Measurements from ENCODE around the gene UBAC1.

The UBAC1 gene

GRCh38 chr9:135980926-135981630 lies 19.9 kb upstream of the UBAC1 start:
- H3K4me3 ChIP-seq (ENCODE audit: low read length) = no peak overlapping the region
- peaks cover 25% of the 10 kb centered on the region for H3K27me3 ChIP-seq (ENCODE audit: insufficient read depth, low read length)
- no peak overlapping the region for H2AFZ ChIP-seq (ENCODE audit: low read depth, low read length)
- no peaks in the 10 kb centered on the region for H3K9me3 ChIP-seq (ENCODE audit: low read length)
- H3K4me1 ChIP-seq (ENCODE audit: insufficient read depth, low read length) = peaks cover 12% of the 10 kb centered on the region
- no peaks in the 10 kb centered on the region for H3K36me3 ChIP-seq (ENCODE audit: insufficient read depth, low read length)

GRCh38 chr9:135979547-135980166 lies 18.5 kb upstream of the UBAC1 start:
- Histone ChIP-seq H3K4me1 (ENCODE audit: insufficient read depth, low read length) (peaks cover 8% of the 10 kb centered on the region), H3K27me3 (ENCODE audit: insufficient read depth, low read length) (peaks cover 25% of the 10 kb centered on the region), H3K4me3 (ENCODE audit: low read length) (no peak overlapping the region), H2AFZ (ENCODE audit: low read depth, low read length) (no peak overlapping the region), H3K36me3 (ENCODE audit: insufficient read depth, low read length) (no peaks in the 10 kb centered on the region), H3K9me3 (ENCODE audit: low read length) (no peaks in the 10 kb centered on the region)

GRCh38 chr9:135978642-135979546 lies 17.7 kb upstream of the UBAC1 start:
- H3K36me3 ChIP-seq (ENCODE audit: insufficient read depth, low read length) = no peaks in the 10 kb centered on the region
- no peak overlapping the region for H2AFZ ChIP-seq (ENCODE audit: low read depth, low read length)
- H3K27me3 ChIP-seq (ENCODE audit: insufficient read depth, low read length) = peaks cover 21% of the 10 kb centered on the region
- H3K4me1 ChIP-seq (ENCODE audit: insufficient read depth, low read length) = peaks cover 10% of the 10 kb centered on the region
- no peaks in the 10 kb centered on the region for H3K9me3 ChIP-seq (ENCODE audit: low read length)
- no peak overlapping the region for H3K4me3 ChIP-seq (ENCODE audit: low read length)

GRCh38 chr9:135976944-135977343 lies 15.8 kb upstream of the UBAC1 start:
- Histone ChIP-seq H2AFZ (ENCODE audit: low read depth, low read length) (no peak overlapping the region), H3K27me3 (ENCODE audit: insufficient read depth, low read length) (peaks cover 11% of the 10 kb centered on the region), H3K4me3 (ENCODE audit: low read length) (no peak overlapping the region), H3K4me1 (ENCODE audit: insufficient read depth, low read length) (peaks cover 14% of the 10 kb centered on the region), H3K9me3 (ENCODE audit: low read length) (no peaks in the 10 kb centered on the region), H3K36me3 (ENCODE audit: insufficient read depth, low read length) (no peaks in the 10 kb centered on the region)

- Histone ChIP-seq H3K4me3 (ENCODE audit: low read length) (no peak overlapping the region), H3K4me1 (ENCODE audit: insufficient read depth, low read length) (peaks cover 17% of the 10 kb centered on the region), H3K9me3 (ENCODE audit: low read length) (no peaks in the 10 kb centered on the region), H3K36me3 (ENCODE audit: insufficient read depth, low read length) (no peaks in the 10 kb centered on the region), H3K27me3 (ENCODE audit: insufficient read depth, low read length) (peaks cover 10% of the 10 kb centered on the region), H2AFZ (ENCODE audit: low read depth, low read length) (no peak overlapping the region)
Measured at GRCh38 chr9:135976531-135976930, 15.4 kb upstream of the UBAC1 start.

GRCh38 chr9:135975834-135976233 lies 14.7 kb upstream of the UBAC1 start:
- no peaks in the 10 kb centered on the region for H3K36me3 ChIP-seq (ENCODE audit: insufficient read depth, low read length)

GRCh38 chr9:135974220-135974573 lies 13.0 kb upstream of the UBAC1 start:
- Histone ChIP-seq H3K4me1 (ENCODE audit: insufficient read depth, low read length) (peaks cover 28% of the 10 kb centered on the region), H2AFZ (ENCODE audit: low read depth, low read length) (no peak overlapping the region), H3K9me3 (ENCODE audit: low read length) (no peaks in the 10 kb centered on the region), H3K36me3 (ENCODE audit: insufficient read depth, low read length) (no peaks in the 10 kb centered on the region), H3K27me3 (ENCODE audit: insufficient read depth, low read length) (no peaks in the 10 kb centered on the region), H3K4me3 (ENCODE audit: low read length) (no peak overlapping the region)

More at GRCh38 chr9:135975834-135976233, 14.7 kb upstream of the UBAC1 start:
- peaks cover 5% of the 10 kb centered on the region for H3K27me3 ChIP-seq (ENCODE audit: insufficient read depth, low read length)
- peaks cover 24% of the 10 kb centered on the region for H3K4me1 ChIP-seq (ENCODE audit: insufficient read depth, low read length)
- no peak overlapping the region for H3K4me3 ChIP-seq (ENCODE audit: low read length)
- no peaks in the 10 kb centered on the region for H3K9me3 ChIP-seq (ENCODE audit: low read length)
- H2AFZ ChIP-seq (ENCODE audit: low read depth, low read length) = no peak overlapping the region

- H3K36me3 ChIP-seq (ENCODE audit: insufficient read depth, low read length) = no peaks in the 10 kb centered on the region
- H3K4me1 ChIP-seq (ENCODE audit: insufficient read depth, low read length) = peaks cover 34% of the 10 kb centered on the region
- H3K9me3 ChIP-seq (ENCODE audit: low read length) = no peaks in the 10 kb centered on the region
- H2AFZ ChIP-seq (ENCODE audit: low read depth, low read length) = no peak overlapping the region
- no peaks in the 10 kb centered on the region for H3K27me3 ChIP-seq (ENCODE audit: insufficient read depth, low read length)
- H3K4me3 ChIP-seq (ENCODE audit: low read length) = no peak overlapping the region
Measured at GRCh38 chr9:135973277-135974219, 12.4 kb upstream of the UBAC1 start.

- Histone ChIP-seq H3K9me3 (ENCODE audit: low read length) (no peaks in the 10 kb centered on the region), H2AFZ (ENCODE audit: low read depth, low read length) (no peak overlapping the region), H3K4me3 (ENCODE audit: low read length) (no peak overlapping the region), H3K27me3 (ENCODE audit: insufficient read depth, low read length) (no peaks in the 10 kb centered on the region), H3K4me1 (ENCODE audit: insufficient read depth, low read length) (peaks cover 37% of the 10 kb centered on the region), H3K36me3 (ENCODE audit: insufficient read depth, low read length) (no peaks in the 10 kb centered on the region)
Measured at GRCh38 chr9:135971892-135972291, 10.7 kb upstream of the UBAC1 start.

- H3K36me3 ChIP-seq (ENCODE audit: insufficient read depth, low read length) = no peaks in the 10 kb centered on the region
- H2AFZ ChIP-seq (ENCODE audit: low read depth, low read length) = no peak overlapping the region
- no peak overlapping the region for H3K4me3 ChIP-seq (ENCODE audit: low read length)
- H3K27me3 ChIP-seq (ENCODE audit: insufficient read depth, low read length) = no peaks in the 10 kb centered on the region
- H3K4me1 ChIP-seq (ENCODE audit: insufficient read depth, low read length) = peaks cover 33% of the 10 kb centered on the region
- no peaks in the 10 kb centered on the region for H3K9me3 ChIP-seq (ENCODE audit: low read length)
Measured at GRCh38 chr9:135971111-135971766, 10.1 kb upstream of the UBAC1 start.

GRCh38 chr9:135970128-135970815 lies 9.1 kb upstream of the UBAC1 start:
- Histone ChIP-seq H2AFZ (ENCODE audit: low read depth, low read length) (no peak overlapping the region), H3K9me3 (ENCODE audit: low read length) (no peaks in the 10 kb centered on the region), H3K4me1 (ENCODE audit: insufficient read depth, low read length) (peaks cover 37% of the 10 kb centered on the region), H3K27me3 (ENCODE audit: insufficient read depth, low read length) (no peaks in the 10 kb centered on the region), H3K36me3 (ENCODE audit: insufficient read depth, low read length) (no peaks in the 10 kb centered on the region), H3K4me3 (ENCODE audit: low read length) (no peak overlapping the region)
